ENCODE data around the gene FGFR3. TPM values are rescaled to one million over a fixed set of nuclear protein-coding genes. Genes with fewer than 3 reads are reported as not detected.

Gene FGFR3
- total RNA-seq, 1 donor from 2014 or later: 11.3 TPM

DNA sequence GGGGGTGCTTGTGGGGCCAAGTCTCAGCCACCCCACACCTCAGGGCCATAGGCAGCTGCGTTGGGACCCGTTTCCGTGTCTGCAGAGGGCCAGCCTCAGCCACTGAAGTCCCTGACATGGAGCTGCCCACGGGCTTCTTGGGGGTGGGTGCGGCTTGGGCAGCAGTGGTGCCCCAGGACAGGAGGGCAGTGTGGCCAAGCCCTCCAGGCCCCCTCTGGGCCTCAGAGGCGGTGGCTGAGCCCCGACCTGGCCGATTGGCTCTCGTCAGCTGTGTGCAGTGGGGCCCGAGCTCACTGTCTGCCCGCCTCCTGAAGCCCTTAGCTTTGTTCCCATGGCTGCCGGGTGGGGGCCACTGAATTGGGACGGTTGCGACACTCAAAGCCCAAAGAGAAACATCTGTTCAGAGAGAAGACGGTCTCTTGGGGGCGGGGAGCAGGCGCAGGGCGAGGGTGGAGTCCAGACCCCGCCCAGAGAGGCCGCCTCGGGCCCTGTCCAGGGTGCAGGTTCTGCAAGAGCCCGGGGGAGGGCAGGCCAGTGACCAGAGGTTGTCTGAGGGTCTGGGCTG lies 9.1 kb downstream of the FGFR3 start:
- no peak for DNase-seq
- TF ChIP-seq CTCF (IDR thresholded peaks at IDR 0.05; ENCODE audit: partially characterized antibody, unreplicated experiment): no peak
- Mint-ChIP-seq H3K4me3 (ENCODE audit: unreplicated experiment) (no peak overlapping the region), H3K27ac (ENCODE audit: unreplicated experiment) (no peak overlapping the region), H3K4me1 (ENCODE audit: low read depth, unreplicated experiment) (no peaks in the 10 kb centered on the region), H3K27me3 (ENCODE audit: unreplicated experiment) (peaks cover 3% of the 10 kb centered on the region), H3K9me3 (ENCODE audit: unreplicated experiment) (peaks cover 4% of the 10 kb centered on the region), H3K36me3 (ENCODE audit: unreplicated experiment) (no peaks in the 10 kb centered on the region)

- no peak for DNase-seq
- H3K27me3 Mint-ChIP-seq (ENCODE audit: unreplicated experiment): peaks cover 3% of the 10 kb centered on the region
These were observed 9.8 kb downstream of the FGFR3 start for GRCh38 chr4:1802720-1803522.

DNA sequence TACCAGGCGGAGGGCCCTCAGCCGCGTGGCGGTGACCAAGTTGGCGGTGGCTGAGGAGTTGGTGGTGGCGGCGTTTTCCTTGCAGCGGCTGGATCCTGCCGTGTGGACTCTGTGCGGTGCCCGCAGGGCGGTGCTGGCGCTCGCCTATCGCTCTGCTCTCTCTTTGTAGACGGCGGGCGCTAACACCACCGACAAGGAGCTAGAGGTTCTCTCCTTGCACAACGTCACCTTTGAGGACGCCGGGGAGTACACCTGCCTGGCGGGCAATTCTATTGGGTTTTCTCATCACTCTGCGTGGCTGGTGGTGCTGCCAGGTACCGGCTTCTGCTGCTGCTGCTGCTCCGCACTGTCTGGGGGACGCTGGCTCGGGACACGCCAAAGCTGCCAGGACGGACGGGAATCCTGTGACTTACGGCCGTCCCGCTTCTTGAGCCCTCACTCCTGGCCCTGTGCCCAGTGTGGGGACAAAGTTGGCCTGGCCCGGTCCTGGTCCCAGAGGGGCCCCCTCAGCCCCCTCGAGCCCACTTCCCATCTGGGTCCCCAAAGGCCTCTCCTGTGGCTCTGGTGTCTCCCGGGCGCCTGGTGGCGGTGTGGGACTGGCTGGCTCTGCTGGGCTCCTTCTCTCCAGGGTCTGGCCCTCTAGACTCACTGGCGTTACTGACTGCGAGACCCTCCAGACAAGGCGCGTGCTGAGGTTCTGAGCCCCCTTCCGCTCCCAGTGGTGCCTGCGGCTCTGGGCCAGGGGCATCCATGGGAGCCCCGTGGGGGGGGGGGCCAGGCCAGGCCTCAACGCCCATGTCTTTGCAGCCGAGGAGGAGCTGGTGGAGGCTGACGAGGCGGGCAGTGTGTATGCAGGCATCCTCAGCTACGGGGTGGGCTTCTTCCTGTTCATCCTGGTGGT lies 10.7 kb downstream of the FGFR3 start:
- Mint-ChIP-seq H3K27me3 (ENCODE audit: unreplicated experiment) (peaks cover 5% of the 10 kb centered on the region), H3K36me3 (ENCODE audit: unreplicated experiment) (no peaks in the 10 kb centered on the region), H3K4me1 (ENCODE audit: low read depth, unreplicated experiment) (no peaks in the 10 kb centered on the region), H3K4me3 (ENCODE audit: unreplicated experiment) (no peak overlapping the region), H3K9me3 (ENCODE audit: unreplicated experiment) (peaks cover 4% of the 10 kb centered on the region), H3K27ac (ENCODE audit: unreplicated experiment) (no peak overlapping the region)
- no peak for DNase-seq
- no peak for TF ChIP-seq CTCF (IDR thresholded peaks at IDR 0.05; ENCODE audit: partially characterized antibody, unreplicated experiment)

More at GRCh38 chr4:1802720-1803522, 9.8 kb downstream of the FGFR3 start:
- TF ChIP-seq CTCF (IDR thresholded peaks at IDR 0.05; ENCODE audit: partially characterized antibody, unreplicated experiment): no peak
- Mint-ChIP-seq H3K36me3 (ENCODE audit: unreplicated experiment) (no peaks in the 10 kb centered on the region), H3K27ac (ENCODE audit: unreplicated experiment) (no peak overlapping the region), H3K4me3 (ENCODE audit: unreplicated experiment) (no peak overlapping the region), H3K9me3 (ENCODE audit: unreplicated experiment) (peaks cover 4% of the 10 kb centered on the region), H3K4me1 (ENCODE audit: low read depth, unreplicated experiment) (no peaks in the 10 kb centered on the region)

GRCh38 chr4:1804638-1805492 lies 11.8 kb downstream of the FGFR3 start:
- peaks cover 4% of the 10 kb centered on the region for H3K9me3 Mint-ChIP-seq (ENCODE audit: unreplicated experiment)
- peaks cover 4% of the 10 kb centered on the region for H3K27me3 Mint-ChIP-seq (ENCODE audit: unreplicated experiment)
- no peak overlapping the region for H3K27ac Mint-ChIP-seq (ENCODE audit: unreplicated experiment)
- H3K4me3 Mint-ChIP-seq (ENCODE audit: unreplicated experiment): no peak overlapping the region
- H3K36me3 Mint-ChIP-seq (ENCODE audit: unreplicated experiment): no peaks in the 10 kb centered on the region
- DNase-seq: no peak
- TF ChIP-seq CTCF (IDR thresholded peaks at IDR 0.05; ENCODE audit: partially characterized antibody, unreplicated experiment): no peak
- H3K4me1 Mint-ChIP-seq (ENCODE audit: low read depth, unreplicated experiment): no peaks in the 10 kb centered on the region
